Stimulated activated CD4-positive, alpha-beta T cell treated with anti-CD3 and anti-CD28 coated beads, TNF-alpha, amount 100 ng/mL, for 24 hours (primary cell): ENCODE measurements around the gene RNF138.
"Not testable (repeated sequence)": the region's sequence is repeated elsewhere in the genome, so short reads cannot be mapped to it uniquely, and the experiment has no call there.

Source experiments
- DNase-seq, 3 experiments: peaks; one replicate each; pipeline ENCODE4 v3.0.0-alpha.2; 2020; ENCODE audit warnings: low read depth in 3 of 3

RNF138 gene

GRCh38 chr18:32175265-32175664 lies 83.6 kb downstream of the RNF138 start:
- DNase-seq: no peak

DNA sequence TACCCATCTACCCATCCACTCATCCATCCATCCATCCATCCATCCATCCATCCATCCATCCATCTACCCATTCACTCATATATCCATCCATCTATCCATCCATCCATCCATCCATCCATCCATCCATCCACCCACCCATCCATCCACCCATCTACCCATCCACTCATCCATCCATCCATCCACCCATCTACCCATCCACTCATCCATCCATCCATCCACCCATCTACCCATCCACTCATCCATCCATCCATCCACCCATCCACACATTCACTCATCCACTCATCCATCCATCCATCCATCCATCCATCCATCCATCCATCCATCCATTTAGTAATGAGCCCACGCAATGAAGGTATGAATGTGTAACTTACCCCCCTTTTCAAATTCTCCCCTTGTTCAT lies 85.1 kb downstream of the RNF138 start:
- DNase-seq: not testable (repeated sequence)

- no peak for DNase-seq
These were observed 85.9 kb downstream of the RNF138 start for GRCh38 chr18:32177530-32177929.
